Brain microvascular endothelial cell (primary cell): Measurements from ENCODE around the gene CFAP20DC.
"Not testable (repeated sequence)": the region's sequence is repeated elsewhere in the genome, so short reads cannot be mapped to it uniquely, and the experiment has no call there.

Source experiments
- DNase-seq: peaks from one replicate; pipeline ENCODE4 v3.0.0-alpha.2; 2020
- H3K27ac ChIP-seq: fragments of 250-450 bp; sonication (Bioruptor Pico); 2 replicates; pipeline ENCODE4 v1.5.1; 2020; ENCODE audit warnings: mild to moderate bottlenecking, moderate library complexity
- H3K27me3 ChIP-seq: fragments of 250-450 bp; sonication (Bioruptor Pico); replicated peaks from 2 replicates; pipeline ENCODE4 v1.5.1; 2020; ENCODE audit warnings: mild to moderate bottlenecking
- H3K36me3 ChIP-seq: fragments of 250-450 bp; sonication (Bioruptor Pico); replicated peaks from 2 replicates; pipeline ENCODE4 v1.5.1; 2020; ENCODE audit warnings: mild to moderate bottlenecking
- H3K4me3 ChIP-seq: 2 replicates; pipeline ENCODE4 v1.5.1; 2011; ENCODE audit warnings: low read depth, mild to moderate bottlenecking, control low read depth, low read length, moderate library complexity
- CTCF ChIP-seq: IDR thresholded peaks from 2 replicates; pipeline ENCODE4 v1.5.1; 2011; ENCODE audit warnings: low read depth, mild to moderate bottlenecking, moderate library complexity, low read length, control low read depth, inconsistent platforms; ENCODE audit errors: missing control alignments
- in situ Hi-C: cut with HindIII; loops from 2 replicates; pipeline ENCODE4 v1.10.0; 2017; ENCODE audit warnings: low sequenced_read_pairs, low pct_ligation_motif_present

CFAP20DC gene

DNA sequence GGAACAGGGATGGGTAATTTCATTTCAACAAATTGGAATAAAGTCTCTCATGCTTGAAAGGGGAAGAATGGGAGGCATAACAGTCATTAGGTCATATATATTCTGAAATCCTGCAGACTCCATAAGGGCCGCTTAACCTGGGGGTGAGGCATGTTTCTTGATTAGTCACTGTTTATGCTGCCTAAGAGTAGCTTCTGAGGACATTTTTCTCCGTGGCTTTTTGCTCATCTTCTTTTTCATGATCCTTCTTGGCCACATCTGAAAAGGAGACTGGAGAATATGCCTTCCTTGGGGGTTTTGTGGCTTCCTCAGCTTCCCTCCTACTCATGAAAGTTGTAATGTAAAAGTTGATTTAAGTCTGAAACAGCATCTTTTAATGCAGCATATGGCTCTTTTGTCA lies 20.0 kb upstream of the CFAP20DC start:
- no peak for DNase-seq
- in situ Hi-C loops, result no loop called here
- Histone ChIP-seq H3K27me3 (no peaks in the 10 kb centered on the region), H3K36me3 (no peaks in the 10 kb centered on the region), H3K4me3 (no peak overlapping the region), H3K27ac (no peak overlapping the region)
- no peak for TF ChIP-seq CTCF

GRCh38 chr3:59065240-59065639 lies 15.4 kb upstream of the CFAP20DC start:
- H3K36me3 ChIP-seq, result no peaks in the 10 kb centered on the region
- no peak for TF ChIP-seq CTCF
- H3K4me3 ChIP-seq, result no peak overlapping the region
- in situ Hi-C loops, result no loop called here
- H3K27ac ChIP-seq, result no peak overlapping the region
- DNase-seq, result no peak
- H3K27me3 ChIP-seq, result no peaks in the 10 kb centered on the region

GRCh38 chr3:59064728-59065127 lies 14.9 kb upstream of the CFAP20DC start:
- Histone ChIP-seq H3K27me3 (no peaks in the 10 kb centered on the region), H3K4me3 (no peak overlapping the region), H3K27ac (no peak overlapping the region), H3K36me3 (no peaks in the 10 kb centered on the region)
- in situ Hi-C loops, result no loop called here
- no peak for TF ChIP-seq CTCF
- no peak for DNase-seq

DNA sequence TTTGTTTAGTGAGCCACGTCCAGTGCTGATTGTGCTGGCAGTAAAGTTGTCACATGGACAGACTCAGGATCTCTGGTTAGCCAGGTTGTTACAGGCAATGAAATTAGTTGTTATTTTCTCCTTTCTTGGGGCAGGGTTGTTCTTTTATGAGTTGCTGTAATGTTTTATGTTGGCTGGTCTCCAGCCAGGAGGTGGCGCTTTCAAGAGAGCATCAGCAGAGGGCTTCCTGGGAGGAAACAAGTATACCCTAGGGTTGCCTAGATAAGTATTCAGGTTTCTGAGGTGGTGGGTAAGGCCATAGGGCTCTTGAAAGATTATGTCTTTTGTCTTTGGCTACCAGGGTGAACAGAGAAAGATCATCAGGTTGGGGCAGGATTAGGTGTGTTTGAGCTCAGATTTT lies 14.5 kb upstream of the CFAP20DC start:
- Histone ChIP-seq H3K36me3 (no peaks in the 10 kb centered on the region), H3K4me3 (no peak overlapping the region), H3K27ac (no peak overlapping the region), H3K27me3 (no peaks in the 10 kb centered on the region)
- peak; percentile 29 for TF ChIP-seq CTCF
- in situ Hi-C loops, result no loop called here
- no peak for DNase-seq

GRCh38 chr3:59056706-59057105 lies 6.9 kb upstream of the CFAP20DC start:
- in situ Hi-C loops, result no loop called here
- no peak for TF ChIP-seq CTCF
- H3K27ac ChIP-seq, result peak overlapping the region; percentile 16
- no peaks in the 10 kb centered on the region for H3K36me3 ChIP-seq
- H3K27me3 ChIP-seq, result no peaks in the 10 kb centered on the region
- no peak overlapping the region for H3K4me3 ChIP-seq
- DNase-seq, result peak; percentile 59

DNA sequence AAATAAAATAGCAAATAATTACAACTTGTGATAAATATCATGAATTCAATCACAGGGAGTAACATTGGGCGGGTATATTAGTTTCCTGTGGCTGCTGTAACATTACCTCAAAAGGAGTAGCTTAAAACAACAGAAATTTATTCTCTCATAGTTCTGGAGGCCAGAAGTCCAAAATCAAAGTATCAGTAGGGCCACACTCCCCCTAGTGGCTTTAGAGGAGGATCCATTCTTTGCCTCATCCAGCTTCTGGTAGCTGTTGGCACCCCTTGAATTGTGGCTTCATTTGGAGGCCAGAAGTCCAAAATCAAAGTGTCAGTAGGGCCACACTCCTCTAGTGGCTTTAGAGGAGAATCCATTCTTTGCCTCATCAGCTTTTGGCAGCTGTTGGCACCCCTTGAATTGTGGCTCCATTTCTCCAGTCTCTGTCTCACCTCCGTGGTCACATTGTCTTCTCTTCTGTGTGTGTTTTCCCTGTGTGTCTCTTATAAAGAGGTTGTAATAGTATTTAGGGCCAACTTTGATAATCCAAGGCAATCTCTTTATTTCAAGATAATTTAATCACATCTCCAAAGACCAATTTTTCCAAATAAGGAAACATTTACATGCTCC lies 3.1 kb upstream of the CFAP20DC start:
- peak; percentile 85 for TF ChIP-seq CTCF
- in situ Hi-C loops, result no loop called here
- Histone ChIP-seq H3K27me3 (no peaks in the 10 kb centered on the region), H3K27ac (no peak overlapping the region), H3K4me3 (no peak overlapping the region), H3K36me3 (no peaks in the 10 kb centered on the region)
- DNase-seq, result no peak

DNA sequence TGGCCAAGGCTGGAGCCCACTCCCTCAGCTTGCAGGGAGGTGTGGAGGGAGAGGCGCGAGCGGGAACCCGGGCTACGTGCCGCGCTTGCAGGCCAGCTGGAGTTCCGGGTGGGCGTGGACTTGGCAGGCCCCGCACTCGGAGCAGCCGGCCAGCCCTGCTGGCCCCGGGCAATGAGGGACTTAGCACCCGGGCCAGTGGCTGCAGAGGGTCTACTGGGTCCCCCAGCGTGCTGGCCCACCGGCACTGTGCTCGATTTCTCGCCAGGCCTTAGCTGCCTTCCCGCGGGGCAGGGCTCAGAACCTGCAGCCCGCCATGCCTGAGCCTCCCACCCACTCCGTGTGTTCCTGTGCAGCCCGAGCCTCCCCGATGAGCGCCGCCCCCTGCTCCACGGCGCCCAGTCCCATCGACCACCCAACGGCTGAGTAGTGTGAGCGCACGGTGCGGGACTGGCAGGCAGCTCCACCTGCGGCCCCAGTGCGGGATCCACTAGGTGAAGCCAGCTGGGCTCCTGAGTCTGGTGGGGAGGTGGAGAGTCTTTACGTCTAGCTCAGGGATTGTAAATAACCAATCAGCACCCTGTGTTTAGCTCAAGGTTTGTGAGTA lies 1.1 kb upstream of the CFAP20DC start:
- DNase-seq, in situ Hi-C loops, H3K4me3 ChIP-seq, H3K27ac ChIP-seq, H3K27me3 ChIP-seq, H3K36me3 ChIP-seq: not testable (repeated sequence)
